Erythroblast (primary cell): ENCODE results near the gene CDC42EP4.

Source experiments
- GATA1 ChIP-seq: IDR thresholded peaks from 2 replicates; pipeline ENCODE4 v1.6.1; 2011; ENCODE audit warnings: low read depth, mild to moderate bottlenecking, control low read depth, low read length, moderate library complexity
- POLR2A ChIP-seq: IDR thresholded peaks from 2 replicates; pipeline ENCODE4 v1.6.1; 2011; ENCODE audit warnings: mild to moderate bottlenecking, low read length

GRCh38 chr17:73286863-73287296 is 24.9 kb downstream of the CDC42EP4 start:
- TF ChIP-seq POLR2A: no peak
- no peak for TF ChIP-seq GATA1
